ENCODE results near the gene CCDC136.

Gene CCDC136

GRCh38 chr7:128777156-128778123 lies 14.3 kb upstream of the CCDC136 start:
- DNase-seq: no peak

GRCh38 chr7:128778946-128779345 lies 12.8 kb upstream of the CCDC136 start:
- DNase-seq: no peak

GRCh38 chr7:128781126-128781525 lies 10.6 kb upstream of the CCDC136 start:
- DNase-seq: no peak

GRCh38 chr7:128781851-128782250 lies 9.9 kb upstream of the CCDC136 start:
- no peak for DNase-seq

- no peak for DNase-seq
Measured at GRCh38 chr7:128783143-128783861, 8.5 kb upstream of the CCDC136 start.

GRCh38 chr7:128785738-128786137 lies 6.0 kb upstream of the CCDC136 start:
- DNase-seq: no peak

GRCh38 chr7:128788446-128789412 lies 3.0 kb upstream of the CCDC136 start:
- no peak for DNase-seq

- peak; percentile 17 for DNase-seq
Measured at GRCh38 chr7:128790315-128791041, 1.3 kb upstream of the CCDC136 start.

- DNase-seq: no peak
Measured at GRCh38 chr7:128791972-128792327, 182 bp downstream of the CCDC136 start.

GRCh38 chr7:128792471-128793180 lies 858 bp downstream of the CCDC136 start:
- DNase-seq: no peak

- DNase-seq: no peak
Measured at GRCh38 chr7:128793181-128793547, 1.4 kb downstream of the CCDC136 start.

- peak; percentile 42 for DNase-seq
Measured at GRCh38 chr7:128794020-128794419, 2.3 kb downstream of the CCDC136 start.

- no peak for DNase-seq
Measured at GRCh38 chr7:128794436-128794835, 2.7 kb downstream of the CCDC136 start.

- DNase-seq: no peak
Measured at GRCh38 chr7:128795129-128795528, 3.4 kb downstream of the CCDC136 start.

GRCh38 chr7:128796327-128796726 lies 4.6 kb downstream of the CCDC136 start:
- DNase-seq: no peak

- DNase-seq: no peak
Measured at GRCh38 chr7:128799451-128799850, 7.7 kb downstream of the CCDC136 start.

- DNase-seq: no peak
Measured at GRCh38 chr7:128800567-128800966, 8.8 kb downstream of the CCDC136 start.

GRCh38 chr7:128801003-128801402 lies 9.2 kb downstream of the CCDC136 start:
- DNase-seq: no peak

GRCh38 chr7:128801667-128802418 lies 10.1 kb downstream of the CCDC136 start:
- no peak for DNase-seq

- no peak for DNase-seq
Measured at GRCh38 chr7:128804484-128804883, 12.7 kb downstream of the CCDC136 start.

GRCh38 chr7:128805225-128805624 lies 13.5 kb downstream of the CCDC136 start:
- DNase-seq: no peak

Measured in CD4-positive, alpha-beta T cell treated with Interleukin-17A for 4 hours (primary cell).